Stomach (tissue), 9 donors: ENCODE data around the gene NQO2. TPM values are rescaled to one million over a fixed set of nuclear protein-coding genes. Genes with fewer than 3 reads are reported as not detected.
"Not testable (repeated sequence)": the region's sequence is repeated elsewhere in the genome, so short reads cannot be mapped to it uniquely, and the experiment has no call there.

ENCODE experiments used
- DNase-seq, 2 donors: peaks; one replicate each; pipeline versions ENCODE4 v3.0.0 to v3.0.0-alpha.2; 2013 to 2019
- H3K27ac ChIP-seq, 5 donors: fragments of 200-600 bp in 4 of 5; sonication (generic) in 4 of 5; one replicate each; pipeline ENCODE4 v1.5.1; 2013 to 2019; ENCODE audit warnings: mild to moderate bottlenecking in 1 of 5, moderate library complexity in 1 of 5
- H3K27me3 ChIP-seq, 3 donors: fragments of 200-600 bp; sonication (generic); one replicate each; pipeline ENCODE4 v1.5.1; 2017 to 2019; ENCODE audit warnings: mixed run types in 1 of 3
- H3K36me3 ChIP-seq, 4 donors: fragments of 200-600 bp; sonication (generic); 1 replicate in 3 of 4; 2 replicates in 1 of 4; pipeline ENCODE4 v1.5.1; 2016 to 2019
- H3K4me1 ChIP-seq, 4 donors: fragments of 200-600 bp; sonication (generic); one replicate each; pipeline ENCODE4 v1.5.1; 2016 to 2019
- H3K4me3 ChIP-seq, 4 donors: fragments of 200-600 bp; sonication (generic) in 3 of 4; one replicate each; pipeline ENCODE4 v1.5.1; 2016 to 2019; ENCODE audit warnings: mild to moderate bottlenecking in 1 of 4
- H3K9me3 ChIP-seq, 4 donors: fragments of 200-600 bp; sonication (generic); one replicate each; pipeline ENCODE4 v1.5.1; 2016 to 2019
- EP300 ChIP-seq: sonication (generic); formaldehyde crosslinking; IDR thresholded peaks from one replicate; pipeline ENCODE4 v1.6.1; 2017; ENCODE audit warnings: antibody characterized with exemption
- POLR2A ChIP-seq, 4 donors: fragments of 450-650 bp; IDR thresholded peaks; one replicate each; pipeline ENCODE4 v1.6.1; 2016; ENCODE audit warnings: antibody characterized with exemption in 4 of 4, control low read depth in 2 of 4, mild to moderate bottlenecking in 1 of 4, moderate library complexity in 1 of 4
- POLR2AphosphoS5 ChIP-seq, 3 donors: sonication (generic); formaldehyde crosslinking; IDR thresholded peaks; one replicate each; pipeline ENCODE4 v1.6.1; 2016; ENCODE audit warnings: antibody characterized with exemption in 3 of 3
- WGBS, 5 donors: extraction: QIAGEN DNeasy Blood & Tissue Kit in 3 of 5; methylation state at CpG; one replicate each; pipeline versions ENCODE4 v1.1.5 to v1.1.7; 2013 to 2018; 5-methylcytosine and 5-hydroxymethylcytosine counted together
- intact Hi-C: fragments of 100-400 bp; cut with DNase I; formaldehyde crosslinking; loops from one replicate; pipeline ENCODE4 v1.15.1; 2023; ENCODE audit warnings: low total_unique reads
- polyA plus RNA-seq, 3 donors: library from polyadenylated mRNA; stranded (reverse); fragments of 200-250 nt; gene quantifications; one replicate each; pipeline ENCODE4 v1.2.3, GENCODE V29; 2013
- total RNA-seq, 5 donors: library from RNA; depleted of rRNA; stranded (reverse); fragments of >200 nt; gene quantifications; one replicate each; pipeline versions ENCODE4 v1.1.0 to v1.2.3, GENCODE V29; 2014 to 2016
- TF ChIP-seq, protein P1 (sequence below), 7 experiments: fragments of 450-650 bp in 4 of 7; fragments of 200-600 bp in 3 of 7; sonication (generic) in 3 of 7; IDR thresholded peaks; one replicate each; pipeline ENCODE4 v1.5.1; 2016 to 2019; ENCODE audit warnings: antibody characterized with exemption in 7 of 7, control low read depth in 2 of 7, mild to moderate bottlenecking in 1 of 7
- donor health status: healthy with polysubstance abuse.
- donor health status: Bipolar disorder and iron deficiency.
- donor health status: healthy.

NQO2 gene
- total and polyA plus RNA-seq, 8 donors, result 0.87 to 43.1 (median 28.3) TPM; not detected in 1

GRCh38 chr6:3016473-3017280 is 17.0 kb downstream of the NQO2 start:
- Histone ChIP-seq H3K36me3 (peaks cover 26 to 87% (median 77%) of the 10 kb centered on the region in 4 donors), H3K4me1 (peaks cover 0 to 22% (median 0%) of the 10 kb centered on the region in 4 donors), H3K27ac (no peak overlapping the region), H3K4me3 (no peak overlapping the region), H3K27me3 (no peaks in the 10 kb centered on the region), H3K9me3 (peaks cover 0 to 8% (median 4%) of the 10 kb centered on the region in 4 donors)
- intact Hi-C loops, result no loop called here
- 91 to 96% (median 96%) methylated on average over 17 of the region's 17 CpGs for WGBS, 5 donors
- DNase-seq, result no peak
- TF ChIP-seq POLR2AphosphoS5 (IDR thresholded peaks at IDR 0.05), result no peak
- no peak for TF ChIP-seq POLR2A (IDR thresholded peaks at IDR 0.05)

- Histone ChIP-seq H3K27me3 (no peaks in the 10 kb centered on the region), H3K9me3 (peaks cover 0 to 2% (median under 1%) of the 10 kb centered on the region in 4 donors), H3K4me1 (peaks cover 0 to 28% (median 1%) of the 10 kb centered on the region in 4 donors), H3K36me3 (peaks cover 26 to 81% (median 71%) of the 10 kb centered on the region in 4 donors), H3K4me3 (no peak overlapping the region), H3K27ac (no peak overlapping the region)
- WGBS, 5 donors, result 88 to 96% (median 92%) methylated on average over 7 to 9 of the region's 9 CpGs
- TF ChIP-seq POLR2AphosphoS5 (IDR thresholded peaks at IDR 0.05), result no peak
- TF ChIP-seq, protein P1, sequence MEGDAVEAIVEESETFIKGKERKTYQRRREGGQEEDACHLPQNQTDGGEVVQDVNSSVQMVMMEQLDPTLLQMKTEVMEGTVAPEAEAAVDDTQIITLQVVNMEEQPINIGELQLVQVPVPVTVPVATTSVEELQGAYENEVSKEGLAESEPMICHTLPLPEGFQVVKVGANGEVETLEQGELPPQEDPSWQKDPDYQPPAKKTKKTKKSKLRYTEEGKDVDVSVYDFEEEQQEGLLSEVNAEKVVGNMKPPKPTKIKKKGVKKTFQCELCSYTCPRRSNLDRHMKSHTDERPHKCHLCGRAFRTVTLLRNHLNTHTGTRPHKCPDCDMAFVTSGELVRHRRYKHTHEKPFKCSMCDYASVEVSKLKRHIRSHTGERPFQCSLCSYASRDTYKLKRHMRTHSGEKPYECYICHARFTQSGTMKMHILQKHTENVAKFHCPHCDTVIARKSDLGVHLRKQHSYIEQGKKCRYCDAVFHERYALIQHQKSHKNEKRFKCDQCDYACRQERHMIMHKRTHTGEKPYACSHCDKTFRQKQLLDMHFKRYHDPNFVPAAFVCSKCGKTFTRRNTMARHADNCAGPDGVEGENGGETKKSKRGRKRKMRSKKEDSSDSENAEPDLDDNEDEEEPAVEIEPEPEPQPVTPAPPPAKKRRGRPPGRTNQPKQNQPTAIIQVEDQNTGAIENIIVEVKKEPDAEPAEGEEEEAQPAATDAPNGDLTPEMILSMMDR (IDR thresholded peaks at IDR 0.05), result no peak
- no peak for TF ChIP-seq EP300
- TF ChIP-seq POLR2A (IDR thresholded peaks at IDR 0.05), result no peak
- intact Hi-C loops, result no loop called here
- DNase-seq, result no peak
These were observed 17.6 kb downstream of the NQO2 start for GRCh38 chr6:3017304-3017703.

GRCh38 chr6:3019065-3019464 is 19.4 kb downstream of the NQO2 start:
- WGBS, 5 donors, result 67 to 94% (median 83%) methylated on average over 1 of the region's 1 CpG
- H3K4me3 ChIP-seq, result no peak overlapping the region
- H3K36me3 ChIP-seq, result peaks cover 26 to 65% (median 57%) of the 10 kb centered on the region in 4 donors
- no peak overlapping the region for H3K27ac ChIP-seq
- peaks cover 3 to 42% (median 16%) of the 10 kb centered on the region in 4 donors for H3K4me1 ChIP-seq
- no peak for DNase-seq
- intact Hi-C loops, result no loop called here
- H3K9me3 ChIP-seq, result no peaks in the 10 kb centered on the region
- TF ChIP-seq POLR2AphosphoS5 (IDR thresholded peaks at IDR 0.05) (no peak), EP300 (no peak), POLR2A (IDR thresholded peaks at IDR 0.05) (no peak)
- TF ChIP-seq, protein P1 (IDR thresholded peaks at IDR 0.05), result no peak
- H3K27me3 ChIP-seq, result no peaks in the 10 kb centered on the region

- TF ChIP-seq POLR2A (IDR thresholded peaks at IDR 0.05), result no peak
- TF ChIP-seq EP300, result no peak
- TF ChIP-seq, protein P1 (IDR thresholded peaks at IDR 0.05), result no peak
- TF ChIP-seq POLR2AphosphoS5 (IDR thresholded peaks at IDR 0.05), result no peak
- WGBS, 5 donors, result 92 to 96% (median 95%) methylated on average over 6 of the region's 6 CpGs
- H3K27me3 ChIP-seq, result no peaks in the 10 kb centered on the region
- H3K36me3 ChIP-seq, result peaks cover 24 to 57% (median 49%) of the 10 kb centered on the region in 4 donors
- H3K4me3 ChIP-seq, result no peak overlapping the region
- peaks cover 11 to 50% (median 24%) of the 10 kb centered on the region in 4 donors for H3K4me1 ChIP-seq
- no peak overlapping the region for H3K27ac ChIP-seq
- DNase-seq, result no peak
- no peaks in the 10 kb centered on the region for H3K9me3 ChIP-seq
- intact Hi-C loops, result no loop called here
These were observed 20.1 kb downstream of the NQO2 start for GRCh38 chr6:3019749-3020320.

- DNase-seq, H3K9me3 ChIP-seq, intact Hi-C loops, H3K27me3 ChIP-seq, H3K27ac ChIP-seq, H3K4me3 ChIP-seq: not testable (repeated sequence)
- Histone ChIP-seq H3K36me3 (peaks cover 16 to 45% (median 37%) of the 10 kb centered on the region in 4 donors), H3K4me1 (peaks cover 11 to 62% (median 25%) of the 10 kb centered on the region in 4 donors)
- 97 to 100% (median 98%) methylated on average over 2 of the region's 2 CpGs for WGBS, 5 donors
These were observed 21.4 kb downstream of the NQO2 start for GRCh38 chr6:3020976-3021598.
